GM10266 (cell line): Measurements from ENCODE around the gene MPHOSPH9.

ENCODE experiments used
- DNase-seq: peaks from one replicate; pipeline ENCODE4 v3.0.0; 2012; ENCODE audit errors: extremely low spot score
- TF ChIP-seq, protein P1 (sequence below): IDR thresholded peaks from 2 replicates; pipeline ENCODE4 v1.5.1; 2012; ENCODE audit warnings: mild to moderate bottlenecking, low read depth; ENCODE audit not compliant: control insufficient read depth, insufficient read depth; ENCODE audit errors: missing control alignments

MPHOSPH9 gene

DNA sequence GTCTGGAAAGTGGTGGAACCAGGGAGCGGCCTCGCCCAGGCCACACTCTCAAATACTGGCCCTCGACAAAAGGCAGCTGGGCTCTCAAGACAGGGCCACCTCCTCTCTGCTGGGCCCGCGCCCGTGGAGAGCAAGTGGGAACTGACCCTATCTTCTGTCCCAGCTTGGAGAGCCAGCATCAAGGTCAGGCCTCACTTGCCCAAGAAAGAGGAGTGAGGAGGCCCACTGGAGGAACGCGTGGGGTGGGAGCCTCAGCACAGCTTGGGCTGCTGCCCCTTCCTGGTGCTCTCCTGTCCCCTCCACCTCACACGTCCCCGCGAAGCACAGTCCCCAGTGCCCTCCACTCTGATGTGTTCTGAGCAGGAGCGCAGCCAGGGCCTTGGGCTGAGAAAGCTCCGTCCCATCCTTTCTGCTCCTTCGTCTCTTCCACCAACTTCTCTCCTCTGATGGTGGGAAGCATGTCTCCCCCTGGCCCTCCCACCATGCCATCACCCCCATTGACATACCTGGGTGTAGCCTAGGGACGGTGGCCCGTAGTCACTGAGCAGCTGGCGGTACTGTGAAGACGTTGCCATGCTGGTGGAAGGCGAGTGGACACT lies 33.8 kb upstream of the MPHOSPH9 start:
- TF ChIP-seq, protein P1, sequence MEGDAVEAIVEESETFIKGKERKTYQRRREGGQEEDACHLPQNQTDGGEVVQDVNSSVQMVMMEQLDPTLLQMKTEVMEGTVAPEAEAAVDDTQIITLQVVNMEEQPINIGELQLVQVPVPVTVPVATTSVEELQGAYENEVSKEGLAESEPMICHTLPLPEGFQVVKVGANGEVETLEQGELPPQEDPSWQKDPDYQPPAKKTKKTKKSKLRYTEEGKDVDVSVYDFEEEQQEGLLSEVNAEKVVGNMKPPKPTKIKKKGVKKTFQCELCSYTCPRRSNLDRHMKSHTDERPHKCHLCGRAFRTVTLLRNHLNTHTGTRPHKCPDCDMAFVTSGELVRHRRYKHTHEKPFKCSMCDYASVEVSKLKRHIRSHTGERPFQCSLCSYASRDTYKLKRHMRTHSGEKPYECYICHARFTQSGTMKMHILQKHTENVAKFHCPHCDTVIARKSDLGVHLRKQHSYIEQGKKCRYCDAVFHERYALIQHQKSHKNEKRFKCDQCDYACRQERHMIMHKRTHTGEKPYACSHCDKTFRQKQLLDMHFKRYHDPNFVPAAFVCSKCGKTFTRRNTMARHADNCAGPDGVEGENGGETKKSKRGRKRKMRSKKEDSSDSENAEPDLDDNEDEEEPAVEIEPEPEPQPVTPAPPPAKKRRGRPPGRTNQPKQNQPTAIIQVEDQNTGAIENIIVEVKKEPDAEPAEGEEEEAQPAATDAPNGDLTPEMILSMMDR: no peak

DNA sequence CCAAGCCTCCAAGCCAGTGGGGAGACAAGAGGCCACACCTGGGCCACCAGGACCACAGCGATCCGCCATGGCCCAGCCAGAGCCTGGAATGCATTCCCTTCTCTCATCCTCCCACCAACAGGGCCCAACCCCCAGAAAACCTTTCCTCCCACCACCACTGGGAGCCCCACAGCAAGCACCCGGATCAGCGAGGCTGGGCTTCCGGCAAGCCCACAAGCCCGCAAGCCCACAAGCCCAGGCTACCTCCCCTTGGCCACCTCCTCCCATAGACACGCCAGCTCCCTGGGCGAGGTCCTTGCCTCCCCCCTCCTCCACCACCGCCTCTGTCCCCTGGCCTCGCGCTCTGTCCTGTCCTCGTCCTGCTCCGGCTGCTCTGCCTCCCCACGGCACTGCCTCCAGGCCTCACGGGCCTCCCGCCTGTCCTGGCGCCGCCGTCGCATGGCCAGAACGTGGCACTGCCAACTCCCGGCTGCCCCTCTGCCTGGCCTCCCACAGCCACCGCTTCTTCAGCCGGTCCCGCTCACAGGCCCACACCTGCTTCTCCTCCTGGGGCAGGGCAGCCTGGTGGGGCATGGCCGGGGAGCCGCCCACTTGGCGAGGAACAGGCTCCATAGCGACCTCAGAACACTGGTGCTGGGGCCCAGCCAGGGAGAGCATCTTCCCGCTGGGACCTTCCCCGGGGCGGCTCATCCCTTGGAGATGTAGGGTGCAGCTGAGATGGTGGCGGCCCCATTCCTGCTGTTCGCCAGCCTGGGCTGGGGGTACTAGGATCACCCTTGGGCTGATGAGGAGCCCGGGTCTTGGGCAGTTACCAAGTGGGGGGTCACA lies 33.1 kb upstream of the MPHOSPH9 start:
- TF ChIP-seq, protein P1: no peak
- DNase-seq: no peak

More for the DNA sequence above, 33.8 kb upstream of the MPHOSPH9 start:
- DNase-seq: no peak

DNA sequence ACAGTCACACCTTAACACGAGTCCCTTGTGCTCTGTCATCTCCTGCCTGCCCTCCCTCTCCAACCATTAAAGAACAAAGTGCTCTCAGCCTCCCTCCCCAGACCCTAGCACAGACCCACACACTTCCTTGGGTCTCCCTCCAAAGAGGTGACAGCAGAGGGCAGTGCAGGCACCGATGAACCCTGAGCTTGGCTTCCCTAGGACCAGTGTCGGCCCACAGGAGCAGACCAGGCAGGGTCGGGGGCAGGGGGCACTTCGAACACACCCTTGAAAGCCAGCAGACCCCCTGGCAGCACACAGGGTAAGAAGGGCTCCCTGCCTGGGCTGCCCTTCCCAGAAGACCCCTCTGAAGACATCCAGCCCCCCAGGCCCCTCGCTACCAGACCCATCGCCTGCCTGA lies 31.7 kb upstream of the MPHOSPH9 start:
- peak; percentile 45 for DNase-seq
- TF ChIP-seq, protein P1: peak; percentile 36

DNA sequence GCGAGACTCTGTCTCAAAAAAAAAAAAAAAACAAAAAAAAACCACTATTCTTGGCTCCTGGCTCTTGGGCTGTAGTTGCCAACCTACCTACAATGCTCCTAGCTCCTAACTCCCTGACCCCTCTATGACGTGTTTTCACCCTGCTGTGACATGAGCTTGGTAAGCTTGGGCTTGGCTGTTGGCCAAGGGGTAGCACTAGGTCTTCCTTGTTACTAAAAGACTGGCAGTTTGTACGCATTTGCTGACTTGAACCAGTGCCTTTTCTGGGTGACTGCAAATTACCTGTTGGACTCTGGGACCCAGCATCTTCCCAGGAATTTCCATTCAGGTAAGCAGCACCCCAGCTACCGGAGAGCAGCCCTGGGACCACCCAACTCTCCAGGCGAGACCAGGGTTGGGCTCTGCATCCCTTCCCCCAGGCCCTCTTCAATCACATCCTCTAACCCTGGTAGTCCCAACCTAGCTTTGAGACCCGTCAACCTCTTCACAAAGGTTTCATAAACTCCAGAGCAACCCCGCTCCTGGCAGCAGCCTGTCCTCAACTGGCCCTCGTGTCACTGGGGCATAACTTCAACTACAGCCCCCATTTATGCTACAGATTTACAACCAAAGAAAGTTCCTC lies 30.4 kb upstream of the MPHOSPH9 start:
- TF ChIP-seq, protein P1: no peak
- no peak for DNase-seq

DNA sequence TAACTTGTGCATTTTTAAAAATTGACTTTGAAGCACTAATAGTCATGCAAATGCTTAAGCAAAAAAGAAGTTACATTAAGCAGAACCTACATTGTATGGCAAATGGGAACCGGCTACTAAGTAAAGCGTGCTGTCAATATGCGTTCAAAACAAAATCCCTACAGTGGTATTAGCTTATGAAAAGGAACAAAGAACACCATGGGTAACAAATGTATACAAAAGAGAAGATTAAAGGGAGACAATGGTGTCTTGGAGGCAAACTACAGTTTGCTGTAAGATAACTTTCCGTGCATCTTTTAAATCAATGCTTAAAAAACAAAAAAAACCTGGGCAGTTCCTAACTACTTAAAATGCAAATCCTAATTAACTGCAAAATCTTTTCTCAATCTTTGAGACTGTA lies 28.3 kb upstream of the MPHOSPH9 start:
- TF ChIP-seq, protein P1: no peak
- DNase-seq: no peak

DNA sequence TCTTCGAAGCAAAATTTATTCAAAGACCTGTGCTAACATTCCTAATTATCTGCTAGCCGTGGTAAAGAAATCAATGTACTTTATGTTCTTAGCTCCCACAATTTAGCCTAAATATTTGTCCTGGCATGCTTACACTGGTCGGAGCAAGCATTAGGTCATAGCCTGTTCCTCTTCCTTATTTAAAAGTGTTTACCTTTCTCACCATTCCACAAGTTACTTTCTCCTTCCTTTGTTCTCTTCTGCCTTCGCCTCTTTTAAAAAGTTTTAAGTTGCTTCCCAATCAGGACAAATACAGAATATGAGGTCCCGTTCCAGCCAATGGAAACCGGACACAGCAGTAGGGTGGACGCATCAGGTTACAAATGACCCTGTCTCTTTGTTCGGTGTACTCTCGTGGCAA lies 27.1 kb upstream of the MPHOSPH9 start:
- TF ChIP-seq, protein P1: no peak
- no peak for DNase-seq

DNA sequence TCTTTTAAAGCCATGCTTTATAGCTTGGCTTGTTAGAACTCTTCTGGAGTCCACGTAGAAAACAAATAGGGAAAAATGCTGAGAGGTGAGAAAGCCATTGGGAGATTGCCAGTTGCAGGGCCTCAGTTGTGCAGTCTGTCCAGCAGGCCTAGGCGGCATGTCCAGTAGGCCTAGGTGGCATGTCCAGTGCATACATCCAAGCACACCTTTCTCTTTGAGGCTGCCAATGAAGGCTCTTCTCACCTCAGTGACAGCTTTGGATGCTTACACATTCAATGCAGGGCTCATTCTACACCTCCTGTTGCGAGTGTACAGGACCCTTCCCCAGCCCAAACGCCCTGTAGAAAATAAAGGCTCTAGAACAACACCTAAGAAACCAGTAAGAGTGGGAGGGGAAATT lies 25.7 kb upstream of the MPHOSPH9 start:
- DNase-seq: no peak
- TF ChIP-seq, protein P1: no peak
